ENCODE data around the gene CMTM4.

DNA sequence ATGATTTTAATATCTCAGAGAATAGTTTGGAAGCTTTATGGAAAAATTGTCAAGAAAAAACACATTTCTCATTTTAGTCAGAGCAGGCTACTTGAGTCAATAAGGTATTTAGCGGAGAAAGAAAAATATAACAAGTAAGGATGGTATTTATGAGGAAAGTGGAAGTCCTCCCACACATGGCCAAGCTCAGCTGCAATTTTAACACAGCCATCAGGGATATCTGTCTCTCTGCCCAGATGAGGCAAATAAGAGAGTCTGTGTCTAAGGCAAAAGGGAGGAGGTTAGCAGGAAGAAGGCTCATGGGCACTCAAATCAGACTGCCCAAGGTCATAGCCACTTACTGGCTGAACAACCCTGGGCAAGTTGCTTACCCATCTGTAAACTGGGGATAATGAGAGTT, 122.5 kb downstream of the CMTM4 start:
- TF ChIP-seq CTCF (IDR thresholded peaks at IDR 0.05) (no peak), POLR2A (IDR thresholded peaks at IDR 0.05) (no peak)
